T-helper 2 cell treated with Interferon-gamma antibody and Interleukin-4, amounts not matched to agents 5 μg/mL and 100 μg/mL, for 36 hours (primary cell): ENCODE data around the gene RNF17.
"Not testable (repeated sequence)": the region's sequence is repeated elsewhere in the genome, so short reads cannot be mapped to it uniquely, and the experiment has no call there.

Experiments
- DNase-seq: peaks from one replicate; pipeline ENCODE4 v3.0.0; 2021; ENCODE audit warnings: low spot score
- H3K27ac Mint-ChIP-seq: one replicate; pipeline ENCODE4 v1.8.0; 2021; ENCODE audit warnings: mild to moderate bottlenecking, mixed read lengths
- H3K27me3 Mint-ChIP-seq: one replicate; pipeline ENCODE4 v1.8.0; 2021; ENCODE audit warnings: low read depth, mixed read lengths
- H3K36me3 Mint-ChIP-seq: one replicate; pipeline ENCODE4 v1.8.0; 2021; ENCODE audit warnings: low read depth, mixed read lengths
- H3K4me1 Mint-ChIP-seq: one replicate; pipeline ENCODE4 v1.8.0; 2021; ENCODE audit warnings: low read depth, mixed read lengths
- H3K4me3 Mint-ChIP-seq: one replicate; pipeline ENCODE4 v1.8.0; 2022; ENCODE audit warnings: mild to moderate bottlenecking, moderate library complexity, mixed read lengths
- H3K9me3 Mint-ChIP-seq: one replicate; pipeline ENCODE4 v1.8.0; 2021; ENCODE audit warnings: mixed read lengths

RNF17 gene

DNA sequence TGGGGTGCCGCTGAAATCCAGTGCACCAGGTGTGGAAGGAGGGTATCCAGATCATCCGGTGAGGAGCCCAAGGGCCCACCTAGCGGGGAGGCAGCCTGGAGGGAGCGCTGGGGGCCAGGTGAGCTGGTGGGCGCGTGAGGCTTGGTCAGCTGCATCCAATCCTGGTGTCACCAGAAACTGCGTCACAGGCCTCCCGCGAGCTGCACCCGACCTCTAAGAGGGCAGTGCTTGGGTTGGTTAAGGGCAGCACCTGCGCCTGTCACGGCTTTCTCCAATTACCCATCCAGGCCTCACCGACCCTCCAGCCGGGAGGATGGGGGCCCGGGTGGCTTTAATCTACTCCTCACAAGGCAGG lies 284 bp downstream of the RNF17 start:
- H3K4me1 Mint-ChIP-seq, result no peaks in the 10 kb centered on the region
- no peak overlapping the region for H3K4me3 Mint-ChIP-seq
- H3K27ac Mint-ChIP-seq, result no peak overlapping the region
- no peak for DNase-seq
- no peaks in the 10 kb centered on the region for H3K9me3 Mint-ChIP-seq
- H3K27me3 Mint-ChIP-seq, result peaks cover 15% of the 10 kb centered on the region
- no peaks in the 10 kb centered on the region for H3K36me3 Mint-ChIP-seq

DNA sequence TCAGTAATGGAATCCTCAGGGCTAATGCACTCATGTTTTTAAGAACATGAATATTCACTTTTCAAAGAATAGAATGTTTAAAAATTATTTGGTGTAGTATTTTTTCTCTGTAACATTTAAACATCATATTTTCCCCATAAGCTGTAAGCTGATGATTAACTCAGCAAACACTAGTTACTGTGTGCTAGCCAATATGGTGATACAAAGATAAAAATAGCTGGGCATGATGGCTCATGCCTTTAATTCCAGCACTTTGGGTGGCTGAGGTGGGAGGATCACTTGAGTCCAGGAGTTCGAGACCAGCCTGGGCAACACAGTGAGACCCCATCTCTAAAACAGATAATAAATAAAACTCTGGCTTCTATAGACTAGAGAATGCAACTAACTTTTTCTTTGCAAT lies 13.2 kb downstream of the RNF17 start:
- Mint-ChIP-seq H3K4me3 (no peak overlapping the region), H3K27ac (no peak overlapping the region), H3K9me3 (no peaks in the 10 kb centered on the region), H3K36me3 (no peaks in the 10 kb centered on the region), H3K27me3 (peaks cover 19% of the 10 kb centered on the region), H3K4me1 (no peaks in the 10 kb centered on the region)
- DNase-seq, result no peak

- no peaks in the 10 kb centered on the region for H3K36me3 Mint-ChIP-seq
- no peak for DNase-seq
- no peaks in the 10 kb centered on the region for H3K4me1 Mint-ChIP-seq
- H3K27ac Mint-ChIP-seq, result no peak overlapping the region
- peaks cover 6% of the 10 kb centered on the region for H3K9me3 Mint-ChIP-seq
- peaks cover 53% of the 10 kb centered on the region for H3K27me3 Mint-ChIP-seq
- H3K4me3 Mint-ChIP-seq, result no peak overlapping the region
Observed at GRCh38 chr13:24784319-24784718, 20.4 kb downstream of the RNF17 start.

DNA sequence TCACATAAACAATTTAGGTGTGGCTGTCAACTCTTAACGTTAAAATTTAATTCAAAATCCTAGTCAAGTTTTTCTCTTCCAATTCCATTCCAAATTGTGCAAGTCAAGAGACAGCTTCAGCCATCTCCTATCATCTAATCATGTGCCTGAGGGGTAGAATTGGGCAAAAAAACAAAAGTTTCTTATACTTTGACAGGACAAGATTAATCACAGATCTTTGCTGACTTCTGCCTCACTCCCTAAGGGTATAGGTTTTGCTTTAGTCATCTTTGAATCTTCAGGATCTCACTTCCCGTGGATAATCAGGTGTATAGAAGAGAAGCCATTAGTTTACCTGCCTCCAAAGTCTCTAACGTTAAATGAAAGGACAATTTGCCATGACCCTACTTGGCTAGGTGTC lies 24.6 kb downstream of the RNF17 start:
- no peaks in the 10 kb centered on the region for H3K36me3 Mint-ChIP-seq
- no peak for DNase-seq
- no peak overlapping the region for H3K27ac Mint-ChIP-seq
- H3K9me3 Mint-ChIP-seq, result peaks cover 6% of the 10 kb centered on the region
- H3K4me3 Mint-ChIP-seq, result no peak overlapping the region
- no peaks in the 10 kb centered on the region for H3K4me1 Mint-ChIP-seq
- peaks cover 58% of the 10 kb centered on the region for H3K27me3 Mint-ChIP-seq

- DNase-seq, result no peak
- H3K27me3 Mint-ChIP-seq, result peaks cover 36% of the 10 kb centered on the region
- no peaks in the 10 kb centered on the region for H3K36me3 Mint-ChIP-seq
- H3K4me3 Mint-ChIP-seq, result no peak overlapping the region
- H3K9me3 Mint-ChIP-seq, result no peaks in the 10 kb centered on the region
- no peaks in the 10 kb centered on the region for H3K4me1 Mint-ChIP-seq
- H3K27ac Mint-ChIP-seq, result no peak overlapping the region
Observed at GRCh38 chr13:24802074-24802473, 38.1 kb downstream of the RNF17 start.

- Mint-ChIP-seq H3K36me3 (no peaks in the 10 kb centered on the region), H3K27me3 (peaks cover 20% of the 10 kb centered on the region), H3K4me3 (no peak overlapping the region), H3K27ac (no peak overlapping the region), H3K4me1 (no peaks in the 10 kb centered on the region), H3K9me3 (peaks cover 14% of the 10 kb centered on the region)
- no peak for DNase-seq
Observed at GRCh38 chr13:24821207-24821606, 57.2 kb downstream of the RNF17 start.

DNA sequence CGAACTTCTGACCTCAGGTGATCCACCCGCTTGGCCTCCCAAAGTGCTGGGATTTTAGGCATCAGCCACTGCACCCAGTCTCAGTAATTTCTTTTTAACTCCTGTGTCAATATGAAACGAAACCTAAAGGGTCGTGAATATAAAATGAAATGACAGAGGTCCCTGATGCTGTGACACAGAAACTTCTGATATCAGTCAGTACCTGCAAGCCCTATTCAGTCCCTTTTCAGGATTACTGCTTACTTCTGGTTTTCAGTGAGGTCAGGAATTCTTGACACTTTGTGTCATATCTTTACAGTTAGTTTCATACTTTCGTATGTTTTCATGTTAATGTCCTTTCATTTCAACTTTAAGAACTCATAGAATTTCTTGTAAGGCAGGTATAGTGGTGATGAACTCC lies 58.7 kb downstream of the RNF17 start:
- H3K27me3 Mint-ChIP-seq, result peaks cover 20% of the 10 kb centered on the region
- H3K27ac Mint-ChIP-seq, result no peak overlapping the region
- H3K9me3 Mint-ChIP-seq, result peaks cover 14% of the 10 kb centered on the region

DNA sequence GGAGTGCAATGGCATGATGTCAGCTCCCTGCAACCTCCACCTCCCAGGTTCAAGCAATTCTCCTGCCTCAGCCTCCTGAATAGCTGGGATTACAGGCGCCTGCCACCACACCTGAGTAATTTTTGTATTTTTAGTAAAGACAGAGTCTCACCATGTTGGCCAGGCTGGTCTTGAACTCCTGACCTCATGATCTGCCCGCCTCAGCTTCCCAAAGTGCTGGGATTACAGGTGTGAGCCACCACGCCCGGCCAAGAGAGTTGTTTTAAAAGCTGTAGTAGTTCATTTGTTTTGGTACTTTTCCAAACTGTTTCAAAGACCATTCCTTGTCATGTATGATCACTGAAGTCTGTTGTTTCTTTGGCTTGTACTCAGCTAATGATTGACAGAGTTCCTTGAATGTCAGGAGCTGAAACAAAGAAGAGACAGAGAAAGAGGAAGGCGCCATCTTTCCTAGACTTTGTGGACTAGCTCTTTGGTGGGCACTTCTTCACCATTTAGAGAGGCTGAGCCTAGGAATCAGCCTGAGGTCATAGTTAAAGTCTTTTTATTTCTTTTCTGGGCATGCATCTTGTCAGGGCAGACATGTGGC lies 59.2 kb downstream of the RNF17 start:
- not testable (repeated sequence) for H3K4me1 Mint-ChIP-seq, H3K27ac Mint-ChIP-seq, H3K36me3 Mint-ChIP-seq, H3K4me3 Mint-ChIP-seq, DNase-seq
- peaks cover 14% of the 10 kb centered on the region for H3K9me3 Mint-ChIP-seq
- peaks cover 16% of the 10 kb centered on the region for H3K27me3 Mint-ChIP-seq

More for the DNA sequence above, 58.7 kb downstream of the RNF17 start:
- no peak for DNase-seq
- Mint-ChIP-seq H3K36me3 (no peaks in the 10 kb centered on the region), H3K4me3 (no peak overlapping the region), H3K4me1 (no peaks in the 10 kb centered on the region)

DNA sequence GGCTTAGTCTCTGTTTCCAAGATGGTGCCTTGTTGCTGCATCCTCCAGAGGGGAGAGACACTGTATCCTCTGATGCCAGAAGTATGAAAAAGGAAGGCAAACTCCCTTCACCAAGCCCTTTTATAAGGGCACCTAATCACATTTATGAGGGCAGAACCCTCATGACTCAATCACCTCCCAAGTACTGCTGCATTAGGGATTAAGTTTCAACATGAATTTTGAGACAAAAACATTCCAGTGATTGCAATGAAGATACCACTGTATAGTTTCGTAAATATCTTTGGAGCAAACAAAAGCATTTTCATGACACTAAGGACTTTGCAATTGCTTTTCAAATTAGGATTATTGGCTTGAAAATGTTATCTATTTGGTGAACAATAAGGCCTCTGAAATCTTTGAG lies 63.8 kb downstream of the RNF17 start:
- Mint-ChIP-seq H3K27ac (no peak overlapping the region), H3K4me3 (no peak overlapping the region), H3K9me3 (no peaks in the 10 kb centered on the region), H3K36me3 (no peaks in the 10 kb centered on the region), H3K4me1 (no peaks in the 10 kb centered on the region), H3K27me3 (peaks cover 14% of the 10 kb centered on the region)
- no peak for DNase-seq

GRCh38 chr13:24834902-24835510 lies 71.0 kb downstream of the RNF17 start:
- no peak for DNase-seq
- no peak overlapping the region for H3K4me3 Mint-ChIP-seq
- H3K27me3 Mint-ChIP-seq, result peaks cover 33% of the 10 kb centered on the region
- no peaks in the 10 kb centered on the region for H3K36me3 Mint-ChIP-seq
- H3K27ac Mint-ChIP-seq, result no peak overlapping the region
- H3K9me3 Mint-ChIP-seq, result no peaks in the 10 kb centered on the region
- peaks cover 2% of the 10 kb centered on the region for H3K4me1 Mint-ChIP-seq

GRCh38 chr13:24837528-24837927 lies 73.6 kb downstream of the RNF17 start:
- peaks cover 34% of the 10 kb centered on the region for H3K27me3 Mint-ChIP-seq
- H3K27ac Mint-ChIP-seq, DNase-seq, H3K9me3 Mint-ChIP-seq, H3K36me3 Mint-ChIP-seq, H3K4me3 Mint-ChIP-seq, H3K4me1 Mint-ChIP-seq: not testable (repeated sequence)

DNA sequence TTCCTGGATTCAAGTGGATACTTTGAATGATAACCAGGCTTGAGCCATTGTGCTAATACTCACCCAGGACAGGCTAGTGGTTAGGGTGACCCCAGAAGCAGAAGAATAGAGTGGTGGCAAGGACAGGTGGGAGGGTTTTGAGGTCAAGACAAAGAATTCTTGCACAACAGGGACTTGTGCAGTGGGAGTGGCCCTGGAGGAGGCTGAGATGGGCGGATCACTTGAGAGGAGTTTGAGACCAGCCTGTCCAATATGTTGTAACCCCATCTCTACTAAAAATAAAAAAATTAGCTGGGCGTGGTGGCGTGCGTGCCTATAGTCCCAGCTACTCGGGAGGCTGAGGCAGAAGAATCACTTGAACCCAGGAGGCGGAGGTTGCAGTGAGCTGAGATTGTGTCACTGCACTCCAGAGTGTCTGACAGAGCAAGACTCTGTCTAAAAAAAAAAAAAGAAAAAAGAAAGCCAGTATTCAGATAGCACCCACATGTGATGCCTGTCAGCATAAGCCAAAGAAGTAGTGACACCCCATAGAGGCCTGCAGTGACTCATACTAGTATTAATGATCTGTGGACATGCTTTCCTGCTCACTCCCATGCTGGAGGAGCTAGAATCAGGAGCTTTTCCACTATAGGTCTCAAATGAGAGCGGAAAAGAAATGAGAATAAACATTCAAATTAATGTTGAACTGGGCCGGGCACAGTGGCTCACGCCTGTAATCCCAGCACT lies 78.7 kb downstream of the RNF17 start:
- no peaks in the 10 kb centered on the region for H3K4me1 Mint-ChIP-seq
- peaks cover 32% of the 10 kb centered on the region for H3K27me3 Mint-ChIP-seq
- H3K36me3 Mint-ChIP-seq, result no peaks in the 10 kb centered on the region
- no peak overlapping the region for H3K27ac Mint-ChIP-seq
- DNase-seq, result no peak
- no peak overlapping the region for H3K4me3 Mint-ChIP-seq
- H3K9me3 Mint-ChIP-seq, result no peaks in the 10 kb centered on the region

GRCh38 chr13:24851546-24851945 lies 87.6 kb downstream of the RNF17 start:
- DNase-seq, result no peak
- H3K36me3 Mint-ChIP-seq, result no peaks in the 10 kb centered on the region
- H3K4me3 Mint-ChIP-seq, result no peak overlapping the region

DNA sequence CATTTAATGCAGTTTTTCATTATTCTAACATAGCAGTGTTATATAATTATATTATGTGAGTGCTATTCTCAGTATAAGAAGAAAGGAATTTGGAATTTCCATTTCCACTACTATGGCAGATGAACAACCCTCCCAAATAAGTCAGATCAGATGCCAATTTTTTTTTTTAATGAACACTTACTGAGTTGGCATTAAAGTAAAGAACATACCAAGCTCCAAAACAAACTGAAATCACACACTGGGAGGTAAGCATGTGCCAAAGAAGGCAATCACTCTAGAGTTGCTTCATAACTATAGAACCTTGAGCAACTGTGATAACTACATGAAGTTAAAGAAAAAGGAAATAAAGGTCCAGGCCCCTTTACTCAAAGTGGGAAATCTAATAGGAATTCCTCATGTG lies 90.3 kb downstream of the RNF17 start:
- Mint-ChIP-seq H3K4me3 (no peak overlapping the region), H3K27ac (no peak overlapping the region), H3K4me1 (no peaks in the 10 kb centered on the region), H3K9me3 (no peaks in the 10 kb centered on the region), H3K27me3 (peaks cover 28% of the 10 kb centered on the region), H3K36me3 (no peaks in the 10 kb centered on the region)
- no peak for DNase-seq

More at GRCh38 chr13:24851546-24851945, 87.6 kb downstream of the RNF17 start:
- H3K9me3 Mint-ChIP-seq, result no peaks in the 10 kb centered on the region
- no peaks in the 10 kb centered on the region for H3K4me1 Mint-ChIP-seq
- no peak overlapping the region for H3K27ac Mint-ChIP-seq
- H3K27me3 Mint-ChIP-seq, result peaks cover 24% of the 10 kb centered on the region
